ENCODE measurements around the gene TMEM147. TPM values are rescaled to one million over a fixed set of nuclear protein-coding genes. Genes with fewer than 3 reads are reported as not detected.

TMEM147 gene
- total and polyA plus RNA-seq, 2 of the 13 experiments (the other 11 are each of a cell fraction or from before 2014, with no cell fraction given), result 141 to 176 TPM

- TF ChIP-seq PRDM15 (CRISPR knock-in tag; IDR thresholded peaks at IDR 0.05) (0 out of 2 replicates have a peak, but pooled peaks have one; percentile 49), JARID2 (CRISPR knock-in tag; IDR thresholded peaks at IDR 0.05; ENCODE audit: insufficient replicate concordance) (no peak), JDP2 (CRISPR knock-in tag; IDR thresholded peaks at IDR 0.05; ENCODE audit: borderline replicate concordance) (no peak), NCOA1 (CRISPR knock-in tag; IDR thresholded peaks at IDR 0.05) (peak; percentile 92), PAXIP1 (CRISPR knock-in tag; conservative IDR thresholded peaks at IDR 0.05) (peak; percentile 90), ZNF350 (CRISPR knock-in tag; IDR thresholded peaks at IDR 0.05; ENCODE audit: borderline replicate concordance, low read depth) (peak; percentile 36; the same call in 1 of the 2 replicates), XRCC5 (optimal IDR thresholded peaks at IDR 0.05; ENCODE audit: low read length) (peak; percentile 42), SP5 (CRISPR knock-in tag; IDR thresholded peaks at IDR 0.05; ENCODE audit: borderline replicate concordance, low read depth) (peak; percentile 92), ZNF780A (CRISPR knock-in tag; IDR thresholded peaks at IDR 0.05) (no peak), ZNF207 (IDR thresholded peaks at IDR 0.05; ENCODE audit: borderline replicate concordance) (no peak), ZNF333 (CRISPR knock-in tag; IDR thresholded peaks at IDR 0.05; ENCODE audit: borderline replicate concordance) (no peak), MTA1 (CRISPR knock-in tag; IDR thresholded peaks at IDR 0.05; ENCODE audit: borderline replicate concordance) (peak; percentile 99), ZBTB20 (CRISPR knock-in tag; IDR thresholded peaks at IDR 0.05; ENCODE audit: borderline replicate concordance, low read depth) (no peak), CCAR2 (optimal IDR thresholded peaks at IDR 0.05; ENCODE audit: low read depth, low read length) (no peak), ZNF296 (CRISPR knock-in tag; conservative IDR thresholded peaks at IDR 0.05) (no peak), ZNF292 (CRISPR knock-in tag; IDR thresholded peaks at IDR 0.05; ENCODE audit: borderline replicate concordance, low read depth) (peak; percentile 89; the same call in 1 of the 2 replicates), ZNF775 (CRISPR knock-in tag; IDR thresholded peaks at IDR 0.05; ENCODE audit: borderline replicate concordance) (no peak), JUND (CRISPR knock-in tag; IDR thresholded peaks at IDR 0.05) (0 out of 2 replicates have a peak, but pooled peaks have one; percentile 39), TFE3 (CRISPR knock-in tag; IDR thresholded peaks at IDR 0.05) (no peak; the same call in 1 of the 2 replicates), FOXO1 (CRISPR knock-in tag; IDR thresholded peaks at IDR 0.05) (peak; percentile 85), ELF3 (CRISPR knock-in tag; IDR thresholded peaks at IDR 0.05) (no peak), CAMTA2 (CRISPR knock-in tag; IDR thresholded peaks at IDR 0.05; ENCODE audit: borderline replicate concordance) (no peak)
These were observed 23.9 kb downstream of the TMEM147 start (continued) for GRCh38 chr19:35569281-35569781.

Measured in HepG2 (cell line).